Panc1 (cell line): Measurements from ENCODE around the gene DTNB. TPM values are rescaled to one million over a fixed set of nuclear protein-coding genes. Genes with fewer than 3 reads are reported as not detected.
A peak's percentile ranks its signal among the peaks of the same experiment; 100 is the strongest.

Experiments used
- ATAC-seq: fragments of 200-7000 bp; cut with Tn5 transposase; 2 replicates; pipeline ENCODE4 v1.9.1; 2020; ENCODE audit warnings: mild to moderate bottlenecking, moderate library complexity
- BruUV-seq: library from RNA; stranded (reverse); fragments of 400-500 nt; replicated peaks from 2 replicates; lab custom pipeline; 2021; lab: Mats Ljungman, UMichigan
- CTCF ChIA-PET: fragments of 300-600 bp; sonication (Branson Sonifier 250); formaldehyde crosslinking; loops from one replicate; lab custom pipeline; 2022; ENCODE audit warnings: antibody characterized with exemption; lab: Charles Lee
- POLR2A ChIA-PET: fragments of 300-600 bp; sonication (Branson Sonifier 250); formaldehyde crosslinking; loops from one replicate; lab custom pipeline; 2022; ENCODE audit warnings: antibody characterized with exemption; lab: Charles Lee
- DNase-seq: peaks from one replicate; pipeline ENCODE4 v3.0.0-alpha.2; 2010; ENCODE audit warnings: low read depth, low spot score
- H3K27ac ChIP-seq: 2 replicates; pipeline ENCODE4 v1.5.1; 2011; ENCODE audit warnings: mild to moderate bottlenecking, low read length, inconsistent platforms
- H3K27me3 ChIP-seq: fragments of 200-500 bp; sonication (Bioruptor generic); 2 replicates; pipeline ENCODE4 v1.6.0; 2014; ENCODE audit warnings: low read length, inconsistent platforms; ENCODE audit not compliant: control insufficient read depth, insufficient read depth
- H3K36me3 ChIP-seq: fragments of 200-500 bp; sonication (Bioruptor generic); 2 replicates; pipeline ENCODE4 v1.5.1; 2014; ENCODE audit warnings: inconsistent platforms, mild to moderate bottlenecking, low read length, moderate library complexity; ENCODE audit not compliant: control insufficient read depth, insufficient read depth
- H3K4me1 ChIP-seq: 2 replicates; pipeline ENCODE4 v1.5.1; 2011; ENCODE audit warnings: inconsistent platforms, mild to moderate bottlenecking, low read length, moderate library complexity; ENCODE audit not compliant: control insufficient read depth, insufficient read depth
- H3K4me3 ChIP-seq, 2 experiments: 2 replicates each; pipeline ENCODE4 v1.5.1; 2011 to 2012; ENCODE audit warnings: low read depth in 2 of 2, low read length in 2 of 2, mild to moderate bottlenecking in 2 of 2, inconsistent platforms in 1 of 2, moderate library complexity in 1 of 2
- H3K9me3 ChIP-seq: fragments of 200-500 bp; sonication (Bioruptor generic); 2 replicates; pipeline ENCODE4 v1.5.1; 2014; ENCODE audit warnings: low read depth, mild to moderate bottlenecking, inconsistent platforms, low read length, moderate library complexity; ENCODE audit not compliant: control insufficient read depth, insufficient read depth
- CTCF ChIP-seq: fragments of 450-650 bp; IDR thresholded peaks from 2 replicates; pipeline ENCODE4 v1.5.1; 2017; ENCODE audit warnings: mild to moderate bottlenecking
- POLR2AphosphoS5 ChIP-seq: IDR thresholded peaks from 2 replicates; pipeline ENCODE4 v1.6.1; 2012; ENCODE audit warnings: mild to moderate bottlenecking, low read depth, low read length, moderate library complexity
- REST ChIP-seq, 2 experiments: IDR thresholded peaks; 2 replicates each; pipeline ENCODE4 v1.6.1; 2011 to 2012; ENCODE audit warnings: low read depth in 2 of 2, control low read depth in 1 of 2, low read length in 1 of 2, mild to moderate bottlenecking in 1 of 2, moderate library complexity in 1 of 2; ENCODE audit not compliant: insufficient read depth in 1 of 2
- SIN3A ChIP-seq: IDR thresholded peaks from 2 replicates; pipeline ENCODE4 v1.6.1; 2012; ENCODE audit warnings: low read depth, mild to moderate bottlenecking, low read length, moderate library complexity, borderline replicate concordance; ENCODE audit not compliant: insufficient read depth
- TCF7L2 ChIP-seq: IDR thresholded peaks from 2 replicates; pipeline ENCODE4 v1.6.1; 2011; ENCODE audit warnings: mild to moderate bottlenecking, low read depth, low read length, inconsistent platforms
- in situ Hi-C: cut with HindIII; loops from 2 replicates; pipeline ENCODE4 v1.10.0; 2016; ENCODE audit warnings: low sequenced_read_pairs, low pct_unique_long_range_greater_than_20kb
- intact Hi-C: fragments of 100-400 bp; cut with micrococcal nuclease; formaldehyde crosslinking; loops from one replicate; pipeline ENCODE4 v1.10.0; 2022; ENCODE audit not compliant: unreplicated experiment
- total RNA-seq: library from RNA; stranded (reverse); gene quantifications from one replicate; pipeline ENCODE4 v1.2.1, GENCODE V29; 2021; ENCODE audit not compliant: unreplicated experiment

The DTNB gene
- total RNA-seq, 1 experiment from 2014 or later = 37.8 TPM

GRCh38 chr2:25375989-25376545 lies 297.3 kb downstream of the DTNB start:
- intact Hi-C loops (no loop called here), in situ Hi-C loops (no loop called here)
- POLR2A ChIA-PET = interaction anchor here (0.5 to 0.6 kb wide), 2 partner anchors 13 to 886 kb away, joined by 4 to 18 read pairs; no protein-coding TSS in a partner anchor
- BruUV-seq = no TSS peak
- Histone ChIP-seq H3K9me3 (no peaks in the 10 kb centered on the region), H3K27ac (no peak overlapping the region), H3K4me1 (no peaks in the 10 kb centered on the region; the same call in 1 of the 2 replicates), H3K27me3 (no peaks in the 10 kb centered on the region), H3K36me3 (no peaks in the 10 kb centered on the region), H3K4me3 (peak overlapping the region in 1 of 2 experiments; percentile 41; a peak in 1 of 4 replicates)
- CTCF ChIA-PET = interaction anchor here (0.5 to 1.6 kb wide), 3 partner anchors 14 to 115 kb away, joined by 3 to 13 read pairs (median 3); no protein-coding TSS in a partner anchor
- TF ChIP-seq TCF7L2 (no peak), SIN3A (no peak), CTCF (no peak), REST (IDR thresholded peaks at IDR 0.05; ENCODE audit: insufficient read depth in 1 of 2, low read depth in 2 of 2, low read length in 1 of 2) (no peak), POLR2AphosphoS5 (no peak)
- ATAC-seq (0 out of 2 replicates have a peak, but pooled peaks have one; percentile 7), DNase-seq (no peak)

GRCh38 chr2:25375371-25375988 lies 297.9 kb downstream of the DTNB start:
- TF ChIP-seq TCF7L2 (no peak), CTCF (no peak), POLR2AphosphoS5 (no peak), SIN3A (no peak), REST (IDR thresholded peaks at IDR 0.05; ENCODE audit: insufficient read depth in 1 of 2, low read depth in 2 of 2, low read length in 1 of 2) (no peak)
- Histone ChIP-seq H3K27ac (no peak overlapping the region), H3K27me3 (no peaks in the 10 kb centered on the region), H3K36me3 (no peaks in the 10 kb centered on the region), H3K9me3 (no peaks in the 10 kb centered on the region), H3K4me1 (no peaks in the 10 kb centered on the region; the same call in 1 of the 2 replicates), H3K4me3 (no peak overlapping the region)
- no TSS peak for BruUV-seq
- DNase-seq (no peak), ATAC-seq (no peak)
- ChIA-PET POLR2A (interaction anchor here (0.6 kb wide), 1 partner anchor 885 kb away, joined by 4 read pairs; no protein-coding TSS in a partner anchor), CTCF (interaction anchor here (1.6 kb wide), 1 partner anchor 13 kb away, joined by 13 read pairs; no protein-coding TSS in a partner anchor)
- in situ Hi-C loops (no loop called here), intact Hi-C loops (no loop called here)
